ENCODE results near the gene NDN. TPM values are rescaled to one million over a fixed set of nuclear protein-coding genes. Genes with fewer than 3 reads are reported as not detected.
A peak's percentile ranks its signal among the peaks of the same experiment; 100 is the strongest.

Gene NDN
- total RNA-seq, 1 donor from 2014 or later = 190 TPM

- H3K27ac ChIP-seq (ENCODE audit: low read depth, low read length) = no peak overlapping the region
- H3K27me3 ChIP-seq (ENCODE audit: control insufficient read depth in 3 of 3, insufficient read depth in 3 of 3, low read length in 3 of 3) = no peaks in the 10 kb centered on the region
- no peaks in the 10 kb centered on the region for H3K36me3 ChIP-seq (ENCODE audit: control insufficient read depth in 3 of 3, insufficient read depth in 3 of 3, low read length in 3 of 3)
- H3K4me1 ChIP-seq (ENCODE audit: control insufficient read depth in 3 of 3, insufficient read depth in 3 of 3, low read length in 3 of 3) = no peaks in the 10 kb centered on the region
- H3K9me3 ChIP-seq (ENCODE audit: control insufficient read depth in 3 of 3, low read length in 3 of 3) = no peaks in the 10 kb centered on the region
- peak overlapping the region; percentile 22 to 72 (median 23) for H3K9ac ChIP-seq (ENCODE audit: low read depth in 1 of 3, low read length in 3 of 3)
- peak overlapping the region; percentile 45 to 69 (median 66) for H3K4me3 ChIP-seq (ENCODE audit: low read length in 3 of 3)
Observed at GRCh38 chr15:23686466-23687142, 501 bp downstream of the NDN start.

GRCh38 chr15:23671481-23671880 is 15.6 kb downstream of the NDN start:
- Histone ChIP-seq H3K4me3 (ENCODE audit: low read length in 3 of 3) (no peak overlapping the region), H3K9ac (ENCODE audit: low read depth in 1 of 3, low read length in 3 of 3) (no peak overlapping the region), H3K4me1 (ENCODE audit: control insufficient read depth in 3 of 3, insufficient read depth in 3 of 3, low read length in 3 of 3) (no peaks in the 10 kb centered on the region), H3K27ac (ENCODE audit: low read depth, low read length) (no peak overlapping the region), H3K27me3 (ENCODE audit: control insufficient read depth in 3 of 3, insufficient read depth in 3 of 3, low read length in 3 of 3) (no peaks in the 10 kb centered on the region), H3K9me3 (ENCODE audit: control insufficient read depth in 3 of 3, low read length in 3 of 3) (no peaks in the 10 kb centered on the region), H3K36me3 (ENCODE audit: control insufficient read depth in 3 of 3, insufficient read depth in 3 of 3, low read length in 3 of 3) (no peaks in the 10 kb centered on the region)

GRCh38 chr15:23670970-23671369 is 16.1 kb downstream of the NDN start:
- Histone ChIP-seq H3K4me1 (ENCODE audit: control insufficient read depth in 3 of 3, insufficient read depth in 3 of 3, low read length in 3 of 3) (no peaks in the 10 kb centered on the region), H3K36me3 (ENCODE audit: control insufficient read depth in 3 of 3, insufficient read depth in 3 of 3, low read length in 3 of 3) (no peaks in the 10 kb centered on the region), H3K4me3 (ENCODE audit: low read length in 3 of 3) (no peak overlapping the region), H3K27me3 (ENCODE audit: control insufficient read depth in 3 of 3, insufficient read depth in 3 of 3, low read length in 3 of 3) (no peaks in the 10 kb centered on the region), H3K9ac (ENCODE audit: low read depth in 1 of 3, low read length in 3 of 3) (no peak overlapping the region), H3K9me3 (ENCODE audit: control insufficient read depth in 3 of 3, low read length in 3 of 3) (no peaks in the 10 kb centered on the region), H3K27ac (ENCODE audit: low read depth, low read length) (no peak overlapping the region)

- Histone ChIP-seq H3K4me1 (ENCODE audit: control insufficient read depth in 3 of 3, insufficient read depth in 3 of 3, low read length in 3 of 3) (no peaks in the 10 kb centered on the region), H3K27me3 (ENCODE audit: control insufficient read depth in 3 of 3, insufficient read depth in 3 of 3, low read length in 3 of 3) (no peaks in the 10 kb centered on the region), H3K9ac (ENCODE audit: low read depth in 1 of 3, low read length in 3 of 3) (no peak overlapping the region), H3K36me3 (ENCODE audit: control insufficient read depth in 3 of 3, insufficient read depth in 3 of 3, low read length in 3 of 3) (no peaks in the 10 kb centered on the region), H3K4me3 (ENCODE audit: low read length in 3 of 3) (no peak overlapping the region), H3K27ac (ENCODE audit: low read depth, low read length) (no peak overlapping the region), H3K9me3 (ENCODE audit: control insufficient read depth in 3 of 3, low read length in 3 of 3) (no peaks in the 10 kb centered on the region)
Observed at GRCh38 chr15:23663232-23663631, 23.9 kb downstream of the NDN start.

GRCh38 chr15:23648920-23649515 is 38.1 kb downstream of the NDN start:
- H3K27ac ChIP-seq (ENCODE audit: low read depth, low read length) = no peak overlapping the region
- no peaks in the 10 kb centered on the region for H3K36me3 ChIP-seq (ENCODE audit: control insufficient read depth in 3 of 3, insufficient read depth in 3 of 3, low read length in 3 of 3)
- no peak overlapping the region for H3K9ac ChIP-seq (ENCODE audit: low read depth in 1 of 3, low read length in 3 of 3)
- H3K4me1 ChIP-seq (ENCODE audit: control insufficient read depth in 3 of 3, insufficient read depth in 3 of 3, low read length in 3 of 3) = no peaks in the 10 kb centered on the region
- H3K4me3 ChIP-seq (ENCODE audit: low read length in 3 of 3) = no peak overlapping the region
- no peaks in the 10 kb centered on the region for H3K9me3 ChIP-seq (ENCODE audit: control insufficient read depth in 3 of 3, low read length in 3 of 3)
- H3K27me3 ChIP-seq (ENCODE audit: control insufficient read depth in 3 of 3, insufficient read depth in 3 of 3, low read length in 3 of 3) = peaks cover 3 to 7% (median 4%) of the 10 kb centered on the region in 3 donors

- no peak within 1 kb of the TSS for H3K9ac ChIP-seq (ENCODE audit: low read depth in 1 of 3, low read length in 3 of 3)
- no peaks in the 10 kb centered on the region for H3K4me1 ChIP-seq (ENCODE audit: control insufficient read depth in 3 of 3, insufficient read depth in 3 of 3, low read length in 3 of 3)
- no peaks in the 10 kb centered on the region for H3K36me3 ChIP-seq (ENCODE audit: control insufficient read depth in 3 of 3, insufficient read depth in 3 of 3, low read length in 3 of 3)
- no peak within 1 kb of the TSS for H3K27ac ChIP-seq (ENCODE audit: low read depth, low read length)
- peak within 1 kb of the TSS in 2 of 3 donors; percentile 6 to 14 for H3K4me3 ChIP-seq (ENCODE audit: low read length in 3 of 3)
- peaks cover 3 to 7% (median 4%) of the 10 kb centered on the region in 3 donors for H3K27me3 ChIP-seq (ENCODE audit: control insufficient read depth in 3 of 3, insufficient read depth in 3 of 3, low read length in 3 of 3)
- H3K9me3 ChIP-seq (ENCODE audit: control insufficient read depth in 3 of 3, low read length in 3 of 3) = no peaks in the 10 kb centered on the region
Observed at GRCh38 chr15:23647421-23648370, 39.4 kb downstream of the NDN start, which contains the start of gene MAGEL2. MAGEL2 (minus strand) TSS chr15:23647867; CDS start chr15:23647742, 125 bp downstream.

GRCh38 chr15:23647001-23647295 is 40.2 kb downstream of the NDN start:
- no peaks in the 10 kb centered on the region for H3K4me1 ChIP-seq (ENCODE audit: control insufficient read depth in 3 of 3, insufficient read depth in 3 of 3, low read length in 3 of 3)
- no peak overlapping the region for H3K9ac ChIP-seq (ENCODE audit: low read depth in 1 of 3, low read length in 3 of 3)
- no peaks in the 10 kb centered on the region for H3K36me3 ChIP-seq (ENCODE audit: control insufficient read depth in 3 of 3, insufficient read depth in 3 of 3, low read length in 3 of 3)
- no peak overlapping the region for H3K4me3 ChIP-seq (ENCODE audit: low read length in 3 of 3)
- no peaks in the 10 kb centered on the region for H3K9me3 ChIP-seq (ENCODE audit: control insufficient read depth in 3 of 3, low read length in 3 of 3)
- no peak overlapping the region for H3K27ac ChIP-seq (ENCODE audit: low read depth, low read length)
- peaks cover 3 to 7% (median 4%) of the 10 kb centered on the region in 3 donors for H3K27me3 ChIP-seq (ENCODE audit: control insufficient read depth in 3 of 3, insufficient read depth in 3 of 3, low read length in 3 of 3)

GRCh38 chr15:23646165-23647000 is 40.7 kb downstream of the NDN start:
- Histone ChIP-seq H3K9me3 (ENCODE audit: control insufficient read depth in 3 of 3, low read length in 3 of 3) (no peaks in the 10 kb centered on the region), H3K4me1 (ENCODE audit: control insufficient read depth in 3 of 3, insufficient read depth in 3 of 3, low read length in 3 of 3) (no peaks in the 10 kb centered on the region), H3K27me3 (ENCODE audit: control insufficient read depth in 3 of 3, insufficient read depth in 3 of 3, low read length in 3 of 3) (peaks cover 3 to 7% (median 4%) of the 10 kb centered on the region in 3 donors), H3K4me3 (ENCODE audit: low read length in 3 of 3) (no peak overlapping the region), H3K27ac (ENCODE audit: low read depth, low read length) (no peak overlapping the region), H3K36me3 (ENCODE audit: control insufficient read depth in 3 of 3, insufficient read depth in 3 of 3, low read length in 3 of 3) (no peaks in the 10 kb centered on the region), H3K9ac (ENCODE audit: low read depth in 1 of 3, low read length in 3 of 3) (no peak overlapping the region)

GRCh38 chr15:23645371-23646164 is 41.5 kb downstream of the NDN start:
- H3K4me3 ChIP-seq (ENCODE audit: low read length in 3 of 3) = no peak overlapping the region
- no peaks in the 10 kb centered on the region for H3K4me1 ChIP-seq (ENCODE audit: control insufficient read depth in 3 of 3, insufficient read depth in 3 of 3, low read length in 3 of 3)
- H3K36me3 ChIP-seq (ENCODE audit: control insufficient read depth in 3 of 3, insufficient read depth in 3 of 3, low read length in 3 of 3) = no peaks in the 10 kb centered on the region
- H3K9me3 ChIP-seq (ENCODE audit: control insufficient read depth in 3 of 3, low read length in 3 of 3) = no peaks in the 10 kb centered on the region
- no peak overlapping the region for H3K9ac ChIP-seq (ENCODE audit: low read depth in 1 of 3, low read length in 3 of 3)
- H3K27ac ChIP-seq (ENCODE audit: low read depth, low read length) = no peak overlapping the region
- peaks cover 3 to 7% (median 4%) of the 10 kb centered on the region in 3 donors for H3K27me3 ChIP-seq (ENCODE audit: control insufficient read depth in 3 of 3, insufficient read depth in 3 of 3, low read length in 3 of 3)

All from skeletal muscle tissue (tissue), 4 donors.